SKM-1 (cell line): ENCODE results near the gene GRIA3.
"Not testable (repeated sequence)": the region's sequence is repeated elsewhere in the genome, so short reads cannot be mapped to it uniquely, and the experiment has no call there.

Experiments used
- DNase-seq: peaks from one replicate; lab custom pipeline; 2025; ENCODE audit not compliant: unreplicated experiment; lab: John Stamatoyannopoulos, UW

GRIA3 gene

GRCh38 chrX:123530726-123531125 lies 346.6 kb downstream of the GRIA3 start:
- DNase-seq = not testable (repeated sequence)
